DMS 273 (cell line): ENCODE measurements around the gene IGFBPL1.
A peak's percentile ranks its signal among the peaks of the same experiment; 100 is the strongest.

Source experiments
- DNase-seq: peaks from one replicate; lab custom pipeline; 2025; ENCODE audit not compliant: unreplicated experiment; lab: John Stamatoyannopoulos, UW

Gene IGFBPL1

GRCh38 chr9:38357350-38358114 is 66.7 kb downstream of the IGFBPL1 start:
- DNase-seq, result peak; percentile 20

DNA sequence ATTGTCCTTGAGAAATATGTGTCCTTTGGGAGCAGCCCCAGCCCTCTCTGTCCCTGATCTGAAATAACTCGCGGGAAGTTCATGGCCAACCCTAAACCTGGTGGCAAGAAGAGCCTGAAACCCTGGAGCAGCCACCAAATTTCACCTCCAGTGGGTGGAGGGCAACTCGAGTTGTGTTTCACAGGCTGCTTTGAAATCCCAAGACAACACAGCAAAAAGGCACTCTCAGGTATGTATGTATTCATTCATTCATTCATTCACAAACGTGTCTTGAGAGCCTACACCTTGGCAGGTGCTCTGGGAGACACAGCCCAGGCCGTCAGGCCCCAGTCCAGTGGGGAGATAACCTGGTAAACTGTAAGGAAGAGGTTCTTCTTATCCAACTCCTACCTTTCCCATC is 67.4 kb downstream of the IGFBPL1 start:
- DNase-seq, result no peak
